Stimulated activated CD4-positive, alpha-beta T cell treated with anti-CD3 and anti-CD28 coated beads, Interleukin-12 subunit alpha, Interleukin-12 subunit beta, amount 100 ng/mL, for 24 hours (primary cell): Measurements from ENCODE around the gene ABCC8.

Experiments used
- DNase-seq, 2 experiments: peaks; one replicate each; pipeline ENCODE4 v3.0.0-alpha.2; 2020; ENCODE audit warnings: low read depth in 2 of 2

Gene ABCC8

DNA sequence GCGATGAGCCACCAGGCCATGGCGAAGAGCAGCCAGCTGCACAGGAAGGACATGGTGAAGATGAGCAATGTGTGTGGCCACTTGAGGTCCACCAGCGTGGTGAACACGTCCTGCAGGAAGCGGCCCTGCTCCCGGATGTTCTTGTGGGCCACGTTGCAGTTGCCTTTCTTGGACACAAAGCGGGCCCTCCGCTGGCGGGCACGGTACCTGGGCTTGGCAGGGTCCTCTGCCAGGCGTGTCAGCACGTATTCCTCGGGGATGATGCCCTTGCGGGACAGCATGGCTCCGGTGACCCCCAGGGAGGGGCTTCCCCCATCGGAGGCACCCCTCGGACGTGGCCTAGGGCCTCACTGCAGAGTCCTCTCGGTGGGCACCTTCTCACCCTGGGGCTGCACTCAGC is 88.8 kb downstream of the ABCC8 start:
- DNase-seq: no peak

- DNase-seq: no peak
Measured at GRCh38 chr11:17387254-17387653, 89.4 kb downstream of the ABCC8 start.

DNA sequence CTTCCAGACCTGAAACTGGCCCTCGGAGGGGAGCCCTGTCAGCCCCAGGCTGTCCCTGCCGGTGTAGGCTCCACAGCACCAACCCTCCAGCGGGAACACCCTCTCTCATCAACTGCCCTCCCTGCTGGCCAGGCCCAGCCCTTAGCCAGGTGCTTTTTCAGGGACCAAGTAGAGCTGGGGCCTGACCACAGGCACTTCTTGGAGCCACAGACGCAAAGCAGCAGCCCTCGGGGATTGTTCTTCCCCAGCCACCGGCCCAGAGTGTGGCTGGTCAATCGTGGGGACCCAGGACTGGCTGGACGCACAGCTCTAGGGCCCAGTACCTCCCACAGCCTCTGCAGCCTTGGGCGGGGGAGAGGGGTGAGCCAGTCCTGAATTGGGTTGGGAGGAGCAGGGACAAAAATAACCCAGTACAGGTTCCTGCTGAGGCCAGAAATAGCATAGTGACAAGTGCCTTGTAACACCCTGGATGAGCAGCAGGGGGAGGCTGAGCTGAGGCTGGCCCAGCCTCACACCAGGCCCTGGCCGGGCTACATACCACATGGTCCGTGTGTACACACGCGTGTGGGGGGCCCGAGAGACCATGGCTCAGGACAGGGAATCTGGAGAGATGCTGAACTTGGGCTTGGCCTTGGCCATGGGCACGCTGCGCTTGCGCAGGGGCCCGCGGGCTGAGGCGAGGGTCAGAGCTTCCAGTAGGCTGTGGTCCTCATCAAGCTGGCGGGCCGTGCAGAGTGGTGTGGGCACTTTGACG is 90.1 kb downstream of the ABCC8 start:
- peak in 1 of 2 experiments; percentile 34 for DNase-seq

GRCh38 chr11:17385926-17386325 is 90.7 kb downstream of the ABCC8 start:
- no peak for DNase-seq

DNA sequence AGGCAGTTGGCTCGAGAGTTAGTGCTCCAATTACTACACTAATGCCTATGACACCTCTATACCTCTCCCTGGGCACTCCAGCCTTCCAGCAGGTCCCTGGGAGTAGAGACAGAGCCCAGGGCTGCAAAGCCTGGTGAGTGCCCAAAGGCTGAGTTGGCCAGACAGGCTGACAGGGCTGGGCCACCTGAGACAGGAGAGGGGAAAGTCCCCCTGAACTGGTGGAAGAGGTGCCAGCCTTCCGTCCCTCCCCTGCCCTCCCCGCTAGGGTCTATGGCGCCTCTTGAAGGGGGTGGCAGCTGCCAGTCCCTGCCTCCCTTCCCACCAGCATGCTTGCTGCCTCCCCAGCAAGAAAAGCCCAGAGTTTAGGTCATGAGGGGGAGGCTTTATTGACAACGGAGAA is 91.2 kb downstream of the ABCC8 start:
- DNase-seq: no peak

DNA sequence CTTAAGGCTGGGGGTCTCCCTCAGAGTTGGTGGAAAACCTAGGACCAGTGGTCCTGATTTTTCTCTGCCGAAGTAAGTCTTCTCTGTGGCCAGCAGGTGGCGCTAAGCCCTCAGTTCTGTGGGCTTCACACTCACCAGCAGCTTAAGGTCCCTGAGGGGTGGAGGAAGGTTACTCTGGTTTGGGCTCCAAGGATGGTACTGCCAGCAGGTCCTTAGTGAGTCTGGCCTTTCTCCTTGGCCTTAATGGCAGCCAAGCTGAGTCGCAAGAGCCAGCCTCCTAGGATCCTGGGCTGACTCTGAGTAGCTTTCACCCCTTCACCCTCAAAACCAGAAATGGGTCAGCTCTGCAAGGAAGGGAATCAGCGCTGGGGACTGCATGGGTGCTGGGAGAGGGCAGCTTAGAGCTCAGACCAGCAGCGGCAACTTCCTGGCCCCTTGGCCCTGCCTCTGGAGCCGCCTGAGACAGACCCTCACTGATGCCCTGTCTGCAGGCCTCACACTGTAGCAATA is 92.6 kb downstream of the ABCC8 start:
- DNase-seq: peak; percentile 53 to 73

DNA sequence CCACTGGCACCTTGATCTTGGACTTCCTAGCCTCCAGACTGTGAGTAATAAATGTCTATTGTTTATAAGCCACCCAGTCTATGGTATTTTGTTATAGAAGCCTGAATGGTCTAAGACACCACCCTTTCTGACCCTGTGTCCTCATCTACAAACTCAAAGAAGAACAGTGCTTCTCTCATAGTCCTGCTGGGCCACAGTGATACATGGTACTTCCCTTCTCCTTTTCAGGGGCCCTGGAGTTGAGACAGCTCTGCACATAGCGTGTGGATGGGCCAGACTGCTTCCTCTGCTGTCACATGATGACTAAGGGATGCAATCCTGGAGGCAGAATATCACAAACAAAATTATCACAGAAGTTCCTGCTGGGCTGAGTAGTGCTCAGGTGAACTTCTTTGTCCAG is 93.2 kb downstream of the ABCC8 start:
- no peak for DNase-seq

DNA sequence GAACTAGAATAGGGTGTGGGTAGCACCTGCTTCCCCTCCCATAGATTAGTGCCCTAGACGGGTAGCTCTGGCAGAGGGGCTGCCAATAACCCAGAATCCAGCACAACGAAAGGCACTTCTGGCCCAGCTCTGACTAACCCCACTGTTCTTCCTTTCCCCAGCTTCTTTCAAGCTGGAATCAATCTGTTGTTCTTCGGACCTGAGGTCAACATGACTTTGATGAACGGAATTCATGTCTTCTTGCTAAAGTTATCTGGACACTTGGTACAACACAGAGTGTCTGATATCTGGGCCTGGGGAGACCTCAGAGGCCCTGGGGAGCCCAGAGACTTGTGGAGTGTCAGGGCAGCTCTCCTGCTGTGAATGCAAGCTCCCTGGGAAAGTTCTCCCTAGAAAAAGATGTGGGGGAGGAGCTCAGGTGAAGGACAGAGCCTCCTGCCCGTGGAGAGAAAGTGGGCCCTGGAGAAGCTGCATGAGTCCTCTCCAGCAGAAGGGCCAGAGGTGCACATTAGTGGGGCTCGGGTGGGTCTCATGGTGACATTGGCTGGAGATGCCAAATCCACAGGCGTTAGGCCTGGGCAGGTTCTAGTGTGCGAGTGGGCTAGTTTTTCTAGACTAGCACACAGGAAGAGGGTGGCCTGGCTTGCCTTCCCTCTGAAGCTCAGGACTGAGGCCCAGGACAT is 94.5 kb downstream of the ABCC8 start:
- DNase-seq: no peak

GRCh38 chr11:17381156-17381555 is 95.5 kb downstream of the ABCC8 start:
- no peak for DNase-seq

DNA sequence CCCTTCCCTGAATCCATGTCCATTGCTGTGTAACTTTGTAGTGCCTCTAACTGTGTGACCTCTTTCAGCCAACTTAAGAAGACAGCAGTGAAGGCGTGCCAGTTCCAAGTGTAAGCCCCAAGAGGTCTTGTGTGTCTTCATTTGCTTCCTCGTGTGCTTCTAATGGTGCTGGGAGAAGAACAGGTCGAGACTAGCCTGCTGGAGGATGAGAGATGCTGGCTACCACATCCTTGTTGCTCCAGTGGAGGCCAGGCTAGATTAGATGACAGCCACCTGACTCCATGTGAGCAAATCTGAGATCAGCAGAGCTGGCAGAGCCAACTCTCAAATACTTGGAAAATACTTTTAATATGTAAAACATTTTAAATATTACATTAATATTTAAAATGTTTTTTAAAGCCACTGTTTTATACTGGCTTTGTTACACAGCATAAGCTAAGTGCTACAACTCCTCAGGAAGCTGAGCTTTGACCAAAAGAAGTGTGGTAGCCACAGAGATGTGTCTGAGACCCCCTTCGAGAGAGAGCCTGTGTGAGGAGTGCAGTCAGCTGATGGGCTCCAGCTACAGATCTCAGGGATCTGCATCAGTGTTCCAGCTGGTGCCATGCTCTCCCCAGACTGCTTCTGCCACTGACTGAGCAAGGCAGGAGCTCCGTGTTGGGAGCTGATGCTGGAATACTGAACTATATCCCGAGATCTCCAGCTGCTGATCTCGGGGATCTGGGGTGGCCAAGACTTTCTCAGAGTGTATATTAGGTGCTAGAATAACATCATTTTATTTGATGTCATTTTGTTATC is 97.1 kb downstream of the ABCC8 start:
- DNase-seq: no peak

DNA sequence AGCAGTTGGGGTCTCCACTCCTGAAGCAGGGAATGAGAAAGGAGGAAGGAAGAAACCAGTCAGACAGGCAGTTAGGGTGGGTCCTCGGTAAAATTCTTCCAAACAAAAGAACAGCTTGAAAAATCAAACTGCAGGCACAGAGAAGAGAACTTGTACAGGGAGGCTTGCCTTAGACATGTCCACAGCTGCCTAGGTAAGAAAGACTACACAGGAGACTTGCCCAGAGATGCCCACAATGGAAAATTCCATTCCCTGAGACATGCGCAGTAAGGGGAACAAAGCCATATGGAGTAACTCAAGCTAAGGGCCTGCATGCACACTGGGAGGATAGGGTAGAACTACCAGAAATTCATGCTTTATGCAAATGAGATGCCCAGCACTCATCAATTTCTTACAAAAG is 98.0 kb downstream of the ABCC8 start:
- no peak for DNase-seq

GRCh38 chr11:17376493-17376892 is 100.2 kb downstream of the ABCC8 start:
- DNase-seq: no peak

DNA sequence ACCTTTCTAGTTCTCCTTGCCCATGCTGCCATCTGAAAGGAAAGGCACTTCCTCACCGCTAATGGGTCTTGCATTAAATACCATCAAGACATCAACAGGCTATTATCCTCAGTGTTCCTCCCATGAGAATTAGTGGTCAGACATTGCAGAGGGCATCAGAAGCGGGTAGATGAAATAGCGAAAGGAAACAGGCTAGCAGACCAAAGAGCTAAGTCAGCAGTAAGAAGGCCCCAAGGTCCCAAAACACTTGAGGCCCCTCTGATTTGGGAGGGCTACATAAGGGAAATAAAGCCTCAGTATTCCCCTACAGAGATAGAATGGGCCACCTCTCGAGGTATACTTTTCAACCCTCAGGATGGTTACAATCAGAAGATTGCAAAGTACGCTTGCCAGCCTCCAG is 101.1 kb downstream of the ABCC8 start:
- no peak for DNase-seq

DNA sequence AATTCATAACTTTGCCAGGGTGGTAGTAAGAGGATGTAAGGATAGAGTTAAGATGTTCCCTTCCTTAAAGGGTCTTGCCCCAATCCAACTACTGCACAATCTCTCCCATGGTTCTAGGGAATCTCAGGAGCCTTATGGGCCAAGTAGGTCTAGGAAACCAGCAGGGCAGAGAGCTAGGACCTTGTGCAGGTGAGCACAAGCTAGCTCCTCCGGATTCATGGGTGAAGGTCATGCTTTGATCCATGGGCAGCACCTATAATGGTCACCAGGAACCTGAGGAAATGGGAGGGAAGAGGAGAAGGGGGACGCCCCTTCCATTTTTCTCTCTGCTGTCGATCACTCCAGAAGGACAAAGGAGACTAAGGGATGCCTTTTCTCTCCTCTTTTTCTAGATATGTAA is 105.0 kb downstream of the ABCC8 start:
- DNase-seq: no peak

DNA sequence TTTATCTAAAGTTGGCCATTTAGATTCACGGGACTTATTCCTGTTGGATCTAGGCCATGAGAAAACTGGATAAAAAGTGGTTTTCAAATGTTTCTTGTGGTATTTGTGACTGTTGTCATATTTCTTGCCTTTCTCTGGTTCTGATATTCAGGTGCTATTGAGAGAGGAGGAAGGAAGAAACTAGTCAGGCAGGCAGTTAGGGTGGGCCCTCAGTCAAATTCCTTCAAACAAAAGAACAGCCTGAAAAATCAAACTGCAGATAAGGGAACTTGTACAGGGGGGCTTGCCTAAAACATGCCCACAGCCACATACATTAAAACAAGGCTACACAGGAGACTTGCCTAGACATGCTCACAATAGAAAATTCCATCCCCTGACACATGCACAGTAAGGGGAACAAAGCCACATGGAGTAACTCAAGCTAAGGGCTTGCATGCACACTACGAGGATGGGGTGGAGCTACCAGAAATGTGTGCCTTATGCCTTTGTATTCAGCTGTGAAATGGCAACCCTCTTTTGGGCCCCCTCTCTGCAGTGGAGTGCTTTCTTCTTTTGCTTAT is 106.9 kb downstream of the ABCC8 start:
- DNase-seq: no peak

DNA sequence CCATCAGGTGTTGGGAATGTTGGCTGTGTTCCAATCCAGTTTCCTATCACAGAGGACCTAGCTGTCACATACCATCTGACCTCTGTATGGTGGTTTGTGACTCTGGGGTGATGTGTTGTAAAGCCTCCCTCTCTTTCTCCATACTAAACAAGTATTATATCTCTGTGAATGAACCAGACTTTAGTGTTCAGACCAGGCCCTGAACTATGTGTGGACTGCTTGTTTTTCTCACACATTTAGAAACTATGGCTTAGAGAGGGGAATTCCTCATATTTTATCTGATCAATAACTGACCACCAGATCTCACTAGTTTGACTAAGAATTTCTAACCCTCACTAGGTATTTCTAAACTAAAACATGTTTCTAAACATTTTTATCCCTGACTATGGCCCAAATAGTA is 107.6 kb downstream of the ABCC8 start:
- DNase-seq: no peak

DNA sequence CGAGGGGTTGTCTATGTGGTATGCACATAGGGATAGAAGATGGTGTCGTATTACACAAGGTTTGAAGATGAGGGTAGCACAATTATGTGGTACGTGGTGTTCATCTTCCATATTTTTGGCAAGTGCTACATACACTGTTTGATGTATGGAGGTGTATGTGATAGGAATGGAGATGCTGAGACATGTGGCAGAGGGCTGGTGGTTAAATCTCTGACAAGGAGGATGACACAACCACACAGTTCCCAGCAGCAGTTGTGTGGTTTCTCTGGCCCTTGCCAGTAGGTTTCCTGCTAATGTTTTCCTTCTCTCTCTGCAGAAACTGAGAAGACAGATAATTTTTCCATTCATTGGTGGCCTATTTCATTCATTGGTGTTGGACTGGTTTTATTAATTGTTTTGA is 108.1 kb downstream of the ABCC8 start:
- DNase-seq: no peak

GRCh38 chr11:17366495-17366894 is 110.2 kb downstream of the ABCC8 start:
- DNase-seq: no peak

GRCh38 chr11:17354601-17354991 is 122.0 kb downstream of the ABCC8 start:
- DNase-seq: peak; percentile 24 to 55

GRCh38 chr11:17353821-17354600 is 122.6 kb downstream of the ABCC8 start:
- no peak for DNase-seq
